ENCODE data around the gene TEAD4.

DNA sequence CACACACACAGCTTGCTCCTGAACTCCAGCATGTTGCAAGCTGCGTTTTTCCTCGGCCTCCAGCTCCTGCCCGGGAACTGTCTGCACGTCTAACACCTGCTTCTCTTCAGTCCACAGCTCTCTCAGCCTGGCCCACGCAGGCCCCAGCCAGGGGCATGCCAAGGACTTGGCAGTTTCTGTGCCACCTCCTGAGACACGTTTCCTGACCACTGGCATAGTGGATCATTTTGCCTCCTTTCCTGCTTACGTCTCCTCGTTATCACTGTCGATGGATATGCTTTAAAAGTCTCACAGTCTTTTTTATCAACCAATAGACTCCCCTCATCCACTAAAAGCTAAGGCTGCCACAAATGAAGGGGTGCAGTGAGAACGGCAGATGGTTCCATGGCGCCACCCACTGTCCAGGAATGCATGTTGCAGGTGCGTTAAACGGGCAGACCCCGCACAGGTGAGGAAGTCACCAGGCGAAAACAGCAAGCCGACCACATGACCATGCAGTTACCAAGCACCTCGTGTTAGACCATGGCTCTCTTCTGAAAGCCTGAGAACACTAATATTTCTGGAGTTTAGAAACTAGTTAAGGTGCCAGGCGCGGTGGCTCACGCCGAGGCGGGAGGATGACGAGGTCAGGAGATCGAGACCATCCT lies 14.7 kb upstream of the TEAD4 start:
- TF ChIP-seq CTCF (conservative IDR thresholded peaks at IDR 0.05; ENCODE audit: low read depth in 2 of 2) (peak; percentile 99), EZH2 (IDR thresholded peaks at IDR 0.05; ENCODE audit: low read depth, unreplicated experiment) (no peak), POLR2AphosphoS5 (IDR thresholded peaks at IDR 0.05; ENCODE audit: low read depth) (no peak), STAT1 (IDR thresholded peaks at IDR 0.05; ENCODE audit: unreplicated experiment) (no peak), EZH2phosphoT487 (IDR thresholded peaks at IDR 0.05; ENCODE audit: unreplicated experiment) (no peak), NANOG (IDR thresholded peaks at IDR 0.05; ENCODE audit: borderline replicate concordance) (no peak), CREB1 (CRISPR knock-in tag; IDR thresholded peaks at IDR 0.05; ENCODE audit: low read depth) (no peak), ZNF114 (CRISPR knock-in tag; IDR thresholded peaks at IDR 0.05) (no peak), JUNB (IDR thresholded peaks at IDR 0.05; ENCODE audit: unreplicated experiment) (no peak)
- TF ChIP-seq, protein P1, sequence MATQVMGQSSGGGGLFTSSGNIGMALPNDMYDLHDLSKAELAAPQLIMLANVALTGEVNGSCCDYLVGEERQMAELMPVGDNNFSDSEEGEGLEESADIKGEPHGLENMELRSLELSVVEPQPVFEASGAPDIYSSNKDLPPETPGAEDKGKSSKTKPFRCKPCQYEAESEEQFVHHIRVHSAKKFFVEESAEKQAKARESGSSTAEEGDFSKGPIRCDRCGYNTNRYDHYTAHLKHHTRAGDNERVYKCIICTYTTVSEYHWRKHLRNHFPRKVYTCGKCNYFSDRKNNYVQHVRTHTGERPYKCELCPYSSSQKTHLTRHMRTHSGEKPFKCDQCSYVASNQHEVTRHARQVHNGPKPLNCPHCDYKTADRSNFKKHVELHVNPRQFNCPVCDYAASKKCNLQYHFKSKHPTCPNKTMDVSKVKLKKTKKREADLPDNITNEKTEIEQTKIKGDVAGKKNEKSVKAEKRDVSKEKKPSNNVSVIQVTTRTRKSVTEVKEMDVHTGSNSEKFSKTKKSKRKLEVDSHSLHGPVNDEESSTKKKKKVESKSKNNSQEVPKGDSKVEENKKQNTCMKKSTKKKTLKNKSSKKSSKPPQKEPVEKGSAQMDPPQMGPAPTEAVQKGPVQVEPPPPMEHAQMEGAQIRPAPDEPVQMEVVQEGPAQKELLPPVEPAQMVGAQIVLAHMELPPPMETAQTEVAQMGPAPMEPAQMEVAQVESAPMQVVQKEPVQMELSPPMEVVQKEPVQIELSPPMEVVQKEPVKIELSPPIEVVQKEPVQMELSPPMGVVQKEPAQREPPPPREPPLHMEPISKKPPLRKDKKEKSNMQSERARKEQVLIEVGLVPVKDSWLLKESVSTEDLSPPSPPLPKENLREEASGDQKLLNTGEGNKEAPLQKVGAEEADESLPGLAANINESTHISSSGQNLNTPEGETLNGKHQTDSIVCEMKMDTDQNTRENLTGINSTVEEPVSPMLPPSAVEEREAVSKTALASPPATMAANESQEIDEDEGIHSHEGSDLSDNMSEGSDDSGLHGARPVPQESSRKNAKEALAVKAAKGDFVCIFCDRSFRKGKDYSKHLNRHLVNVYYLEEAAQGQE (IDR thresholded peaks at IDR 0.05; ENCODE audit: unreplicated experiment): no peak
- TF ChIP-seq, protein P2, sequence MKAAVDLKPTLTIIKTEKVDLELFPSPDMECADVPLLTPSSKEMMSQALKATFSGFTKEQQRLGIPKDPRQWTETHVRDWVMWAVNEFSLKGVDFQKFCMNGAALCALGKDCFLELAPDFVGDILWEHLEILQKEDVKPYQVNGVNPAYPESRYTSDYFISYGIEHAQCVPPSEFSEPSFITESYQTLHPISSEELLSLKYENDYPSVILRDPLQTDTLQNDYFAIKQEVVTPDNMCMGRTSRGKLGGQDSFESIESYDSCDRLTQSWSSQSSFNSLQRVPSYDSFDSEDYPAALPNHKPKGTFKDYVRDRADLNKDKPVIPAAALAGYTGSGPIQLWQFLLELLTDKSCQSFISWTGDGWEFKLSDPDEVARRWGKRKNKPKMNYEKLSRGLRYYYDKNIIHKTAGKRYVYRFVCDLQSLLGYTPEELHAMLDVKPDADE (IDR thresholded peaks at IDR 0.05): no peak
